ENCODE results near the gene THBS2.

The THBS2 gene

DNA sequence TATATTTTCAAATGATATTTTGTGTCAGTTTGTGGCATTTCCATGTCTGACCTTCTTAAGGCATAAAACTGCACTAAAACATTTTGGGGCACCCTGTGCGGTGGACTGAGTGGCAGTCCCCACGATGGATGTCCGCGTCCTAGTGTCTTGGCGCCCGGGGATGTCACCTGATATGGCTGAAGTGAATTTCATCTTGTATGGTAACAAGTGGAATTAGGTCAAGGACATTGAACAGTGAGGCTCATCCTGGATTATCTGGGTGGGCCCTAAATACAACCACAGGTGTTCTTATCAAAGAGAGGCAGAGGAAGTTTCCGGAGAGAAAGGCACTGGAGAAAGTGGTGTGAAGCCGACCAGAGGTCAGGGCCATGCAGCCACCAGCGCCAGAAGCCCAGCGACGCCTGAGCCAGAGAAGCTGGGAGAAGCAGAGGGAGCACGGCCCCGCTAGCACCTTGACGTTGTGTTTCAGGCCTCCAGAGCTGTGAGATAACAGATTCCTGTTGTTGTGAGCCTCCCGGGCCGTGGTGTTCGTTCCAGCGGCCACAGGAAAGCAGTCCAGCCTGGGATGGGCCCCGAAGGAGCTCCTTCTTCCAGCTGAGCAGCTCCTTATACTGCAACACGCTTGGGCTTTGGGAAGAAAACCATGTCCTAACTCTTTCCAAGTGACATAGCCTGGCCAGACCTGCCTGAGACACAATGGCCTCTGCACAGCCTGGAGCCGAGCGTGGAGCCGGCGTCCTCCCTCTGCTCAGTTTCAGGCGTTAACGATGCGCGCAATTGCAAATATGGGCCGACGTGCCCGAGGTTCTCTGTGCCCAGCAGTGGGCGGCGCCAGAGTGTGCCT, 22.5 kb downstream of the THBS2 start:
- no peak for DNase-seq (ENCODE audit: low spot score)

DNA sequence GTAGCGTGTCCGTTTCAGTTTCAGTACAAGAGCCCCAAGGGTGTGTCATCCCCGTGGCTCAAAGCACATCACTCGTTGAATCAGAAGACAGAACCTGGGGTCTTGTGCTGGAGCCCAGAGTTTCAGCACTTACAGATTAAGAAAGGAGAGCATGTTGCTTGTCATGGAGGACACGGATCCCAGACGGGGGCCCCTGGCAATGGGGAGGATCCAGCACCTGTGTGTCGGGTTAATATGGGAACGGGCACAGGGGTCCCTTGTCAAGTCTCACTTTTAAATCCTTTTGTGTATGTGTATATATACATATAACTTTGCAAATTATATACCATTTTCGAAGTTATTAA, 23.4 kb downstream of the THBS2 start:
- no peak for DNase-seq (ENCODE audit: low spot score)

DNA sequence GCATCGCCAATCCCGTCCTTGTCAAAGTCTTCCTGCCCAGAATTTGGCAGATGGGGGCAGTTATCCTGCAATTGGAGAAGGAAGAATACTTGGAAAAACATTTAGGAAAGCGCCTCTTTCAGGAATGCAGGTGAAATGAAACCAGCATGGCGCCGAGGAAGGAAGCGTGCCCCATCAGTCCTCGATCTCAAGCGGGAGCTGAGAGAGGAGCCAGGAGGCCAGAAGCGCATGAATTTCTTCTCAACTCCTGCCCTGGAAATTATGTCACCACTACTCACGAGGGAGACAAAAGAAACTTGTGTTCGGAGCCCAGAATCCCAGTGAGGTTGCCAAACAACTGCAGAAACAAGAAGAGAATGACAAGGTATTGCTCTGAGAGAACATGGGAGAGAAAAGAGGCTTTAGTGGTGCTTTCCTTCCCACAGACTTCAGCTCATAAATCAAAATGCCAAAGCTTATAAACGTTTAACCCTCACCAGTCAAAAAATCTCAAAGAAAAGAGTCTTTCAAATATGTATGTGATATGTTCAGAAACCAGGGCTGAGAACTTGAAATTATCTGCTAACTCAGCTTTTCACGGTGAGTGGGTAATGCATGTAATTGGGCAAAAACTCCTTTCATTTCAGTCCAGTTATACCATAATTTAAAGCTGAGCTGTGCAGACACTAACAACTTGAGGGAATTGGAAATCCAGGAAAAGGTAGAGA, 23.9 kb downstream of the THBS2 start:
- DNase-seq (ENCODE audit: low spot score), result no peak

DNA sequence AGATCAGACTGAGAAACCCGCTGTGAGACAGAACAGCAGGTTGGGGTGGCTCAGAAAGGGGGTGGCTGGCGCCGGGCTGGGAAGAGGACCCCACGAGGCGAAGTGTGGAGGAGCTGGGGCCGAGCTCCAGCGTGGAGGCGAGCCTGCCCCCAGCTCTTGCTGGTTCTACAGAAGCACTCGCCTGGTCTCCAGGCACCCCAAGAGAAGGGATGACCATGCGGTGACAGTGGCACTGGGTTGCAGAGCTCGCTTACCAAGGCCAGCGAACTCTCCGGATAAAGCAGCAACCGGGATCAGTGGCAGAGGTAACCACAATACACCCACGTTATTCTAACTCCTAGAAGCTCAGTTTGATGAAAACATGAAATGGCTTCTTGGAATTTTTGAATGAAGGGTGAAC, 26.5 kb downstream of the THBS2 start:
- DNase-seq (ENCODE audit: low spot score), result no peak

DNA sequence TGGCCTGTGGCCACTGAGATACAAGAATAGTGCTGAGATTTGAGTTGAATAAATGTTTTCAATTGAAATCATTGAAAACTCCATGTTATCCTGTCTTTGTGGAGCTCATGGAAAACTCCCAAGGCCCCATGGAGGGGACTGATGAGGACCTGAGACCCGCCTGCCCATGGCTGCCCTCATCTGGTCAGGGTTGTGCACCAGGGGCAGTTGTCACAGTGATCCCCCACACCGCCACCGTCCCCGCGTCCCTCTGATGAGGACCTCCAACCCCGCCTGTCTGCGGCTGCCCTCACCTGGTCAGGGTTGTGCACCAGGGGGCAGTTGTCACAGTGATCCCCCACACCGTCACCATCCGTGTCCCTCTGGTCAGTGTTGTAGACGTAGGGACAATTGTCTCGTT, 27.8 kb downstream of the THBS2 start:
- DNase-seq (ENCODE audit: low spot score), result no peak

DNA sequence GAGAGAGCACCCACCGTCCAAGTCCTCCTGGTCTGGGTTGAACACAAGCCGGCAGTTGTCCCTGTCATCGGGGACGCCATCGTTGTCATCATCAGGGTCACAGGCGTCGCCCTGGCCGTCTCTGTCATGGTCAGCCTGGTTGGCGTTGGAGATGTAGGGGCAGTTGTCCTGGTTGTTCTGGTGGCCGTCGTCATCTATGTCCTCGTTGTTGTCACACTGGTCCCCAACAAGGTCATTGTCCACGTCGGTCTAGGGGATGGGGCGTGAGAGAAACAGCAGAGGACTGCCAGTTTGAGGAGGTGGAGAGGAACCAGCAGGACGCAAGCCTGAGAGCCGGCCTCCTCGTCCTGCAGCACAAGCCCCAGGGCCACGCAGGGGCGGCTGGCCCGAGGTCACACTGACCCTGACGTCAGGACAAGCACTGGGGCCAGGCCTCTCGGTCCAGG, 28.5 kb downstream of the THBS2 start:
- DNase-seq (ENCODE audit: low spot score), result no peak

DNA sequence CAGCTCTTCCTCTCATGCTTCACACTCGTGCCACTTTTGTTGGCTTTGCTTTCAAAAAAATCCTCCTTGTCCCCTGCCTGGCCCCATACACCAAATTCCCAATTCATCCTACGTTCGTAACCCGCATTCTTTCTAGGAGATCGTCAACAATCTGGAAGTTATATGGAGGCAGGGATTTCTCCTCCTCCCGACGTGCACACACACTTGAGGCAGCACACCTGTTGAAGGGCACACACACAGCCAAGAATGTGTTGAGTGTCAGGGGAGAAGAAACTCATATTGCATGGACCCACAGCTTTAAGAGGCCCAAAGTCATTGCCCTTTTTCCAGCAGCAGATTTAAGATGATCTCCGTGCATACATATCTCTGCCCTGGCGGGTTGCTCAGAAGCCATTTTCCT, 28.9 kb downstream of the THBS2 start:
- no peak for DNase-seq (ENCODE audit: low spot score)

DNA sequence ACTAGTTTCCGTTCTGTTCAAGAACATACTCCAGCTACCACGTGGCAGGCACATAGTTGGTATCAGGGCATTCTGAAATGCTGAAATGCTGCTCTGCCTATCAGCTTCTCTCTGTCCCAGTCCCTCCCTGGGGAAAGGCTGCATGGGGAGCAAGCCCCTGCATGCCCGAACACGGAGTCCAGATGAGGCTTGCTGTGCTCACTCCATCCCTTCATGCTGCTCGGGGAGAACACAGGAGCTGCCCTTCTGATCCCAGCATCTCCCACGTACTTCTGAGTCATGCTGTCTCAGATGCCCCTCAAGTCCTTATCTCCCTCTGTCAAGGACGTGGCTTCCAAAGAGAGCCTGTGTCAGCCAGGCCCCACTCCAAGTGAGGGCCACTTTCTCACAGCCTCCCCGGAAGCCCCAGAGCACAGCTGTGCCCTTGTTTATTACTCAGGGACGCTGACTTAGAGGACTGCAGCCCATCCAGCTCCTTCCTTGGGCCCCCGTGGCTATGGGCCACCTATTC, 29.4 kb downstream of the THBS2 start:
- no peak for DNase-seq (ENCODE audit: low spot score)

DNA sequence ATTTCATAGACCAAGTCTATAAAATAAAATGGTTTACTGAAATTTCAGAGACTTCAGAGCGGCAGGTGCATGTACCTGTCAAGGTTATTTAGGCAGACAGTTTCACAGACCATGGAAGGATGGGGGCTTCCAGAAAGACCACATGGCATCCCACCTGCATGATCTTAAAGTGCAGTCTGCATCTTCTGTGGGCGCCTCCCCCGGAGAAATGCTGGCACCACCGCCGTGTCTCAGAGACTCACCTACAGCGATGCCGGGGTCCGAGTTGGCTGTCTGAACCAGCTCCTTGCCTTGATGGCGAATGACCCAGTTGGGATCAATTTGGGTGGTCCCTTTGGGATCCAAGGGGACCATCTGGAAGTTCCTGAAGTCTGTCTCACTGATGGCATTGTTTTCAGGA, 30.6 kb downstream of the THBS2 start:
- no peak for DNase-seq (ENCODE audit: low spot score)

DNA sequence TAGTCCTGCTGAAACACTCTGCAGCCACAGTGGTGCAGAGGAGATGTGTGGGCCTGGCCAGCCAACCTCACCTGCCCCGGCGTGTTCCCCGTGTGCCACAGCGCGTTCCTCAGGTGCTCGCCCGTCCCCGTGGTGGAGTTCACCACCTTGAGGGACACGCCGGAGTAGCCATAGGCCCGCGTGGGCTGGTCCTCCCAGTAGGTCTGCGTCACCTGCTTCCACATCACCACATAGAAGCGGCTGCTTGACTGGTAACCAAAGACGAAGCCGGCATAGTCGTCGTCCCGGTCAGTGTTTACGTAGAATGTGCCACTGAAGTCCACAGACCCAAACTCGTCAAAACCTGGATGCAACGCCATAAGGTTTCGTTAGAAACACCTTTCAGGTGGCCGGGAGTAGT, 31.5 kb downstream of the THBS2 start:
- no peak for DNase-seq (ENCODE audit: low spot score)

DNA sequence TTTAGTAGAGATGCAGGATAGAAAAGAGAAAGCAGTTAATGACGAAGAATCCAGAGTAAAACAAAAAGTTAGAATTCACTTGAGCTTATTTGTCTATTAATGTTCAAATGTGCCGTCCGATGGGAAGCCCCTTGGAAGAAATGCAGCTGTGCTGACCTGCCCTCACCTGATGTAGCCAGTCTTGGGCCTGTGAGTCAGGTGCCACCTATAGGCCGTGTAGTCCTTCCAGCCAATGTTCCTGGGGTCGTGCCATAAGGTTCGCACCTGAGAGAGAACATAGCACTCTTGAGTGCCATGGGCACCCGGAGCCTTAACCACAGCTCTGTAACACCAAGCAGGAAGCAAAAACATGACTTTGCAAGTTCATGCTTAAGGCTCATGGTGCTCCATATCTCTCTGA, 32.4 kb downstream of the THBS2 start:
- no peak for DNase-seq (ENCODE audit: low spot score)

DNA sequence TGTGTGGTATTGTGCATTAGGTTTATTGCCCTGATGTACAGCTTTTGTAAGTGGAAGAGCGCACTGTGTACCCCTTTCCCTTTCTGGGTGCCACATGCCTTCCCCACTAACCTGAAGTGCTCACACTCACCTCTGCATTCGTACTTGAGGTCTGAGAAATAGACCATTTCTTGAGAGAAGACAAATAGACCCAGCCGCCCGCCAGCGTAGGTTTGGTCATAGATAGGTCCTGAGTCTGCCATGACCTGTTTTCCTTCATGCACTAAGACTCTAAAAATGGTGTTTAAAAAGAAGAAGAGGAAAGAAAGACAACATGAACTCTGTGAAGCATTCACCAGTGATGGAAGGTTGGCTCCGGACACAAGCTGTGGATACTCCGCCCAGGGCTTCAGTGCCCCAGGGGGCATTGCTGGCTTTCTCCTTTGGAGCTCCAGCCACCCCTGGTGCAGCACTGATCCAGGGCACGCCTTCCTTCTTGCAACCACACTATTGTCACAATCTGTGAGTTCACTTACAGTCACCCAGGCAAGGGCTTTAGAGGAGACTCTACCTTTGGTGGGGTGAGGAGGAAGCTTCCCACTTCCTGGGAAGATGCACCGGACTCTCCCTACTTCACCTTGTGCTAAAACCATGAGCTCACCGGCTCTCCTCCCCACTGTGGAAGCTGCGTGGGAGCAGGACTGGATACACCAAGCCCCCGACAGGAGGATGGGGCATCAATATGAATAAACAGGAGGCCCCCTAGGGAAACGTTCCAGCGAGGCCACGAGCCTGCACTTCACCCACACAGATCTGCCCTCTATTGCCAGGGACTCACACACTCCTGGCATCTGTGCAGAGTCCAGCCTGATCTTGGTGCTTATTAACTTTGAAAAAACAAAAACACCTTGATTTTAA, 33.3 kb downstream of the THBS2 start:
- DNase-seq (ENCODE audit: low spot score), result no peak

DNA sequence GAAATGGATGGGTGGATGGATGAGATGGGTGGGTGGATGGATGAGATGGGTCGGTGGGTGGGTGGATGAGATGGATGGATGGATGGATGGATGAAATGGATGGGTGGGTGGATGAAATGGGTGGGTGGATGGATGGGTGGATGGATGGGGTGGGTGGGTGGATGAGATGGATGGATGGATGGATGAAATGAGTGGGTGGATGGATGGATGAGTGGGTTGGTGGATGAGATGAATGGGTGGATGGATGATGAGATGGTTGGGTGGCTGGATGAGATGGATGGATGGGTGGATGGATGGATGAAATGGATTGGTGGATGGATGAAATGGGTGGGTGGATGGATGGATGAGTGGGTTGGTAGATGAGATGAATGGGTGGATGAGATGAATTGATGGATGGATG, 35.7 kb downstream of the THBS2 start:
- no peak for DNase-seq (ENCODE audit: low spot score)

DNA sequence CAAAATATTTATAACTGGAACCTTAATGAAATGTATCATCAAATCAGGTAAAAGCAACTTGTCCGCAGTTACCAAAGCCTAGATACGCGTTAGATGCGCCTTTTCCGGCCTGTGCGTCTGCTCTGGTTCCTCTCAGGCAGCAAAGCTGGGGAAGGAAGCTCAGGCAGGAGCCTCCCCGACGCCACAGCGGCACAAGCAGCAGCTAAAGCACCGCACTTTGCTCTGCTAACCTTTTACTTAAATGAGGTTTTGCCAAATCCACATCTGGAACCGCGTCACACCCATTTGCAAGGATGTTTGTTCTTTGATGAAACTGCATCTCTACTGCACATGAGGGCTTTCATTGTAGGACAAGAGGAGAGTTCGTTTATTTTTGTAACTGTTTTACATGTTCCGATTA, 36.8 kb downstream of the THBS2 start:
- DNase-seq (ENCODE audit: low spot score), result no peak

DNA sequence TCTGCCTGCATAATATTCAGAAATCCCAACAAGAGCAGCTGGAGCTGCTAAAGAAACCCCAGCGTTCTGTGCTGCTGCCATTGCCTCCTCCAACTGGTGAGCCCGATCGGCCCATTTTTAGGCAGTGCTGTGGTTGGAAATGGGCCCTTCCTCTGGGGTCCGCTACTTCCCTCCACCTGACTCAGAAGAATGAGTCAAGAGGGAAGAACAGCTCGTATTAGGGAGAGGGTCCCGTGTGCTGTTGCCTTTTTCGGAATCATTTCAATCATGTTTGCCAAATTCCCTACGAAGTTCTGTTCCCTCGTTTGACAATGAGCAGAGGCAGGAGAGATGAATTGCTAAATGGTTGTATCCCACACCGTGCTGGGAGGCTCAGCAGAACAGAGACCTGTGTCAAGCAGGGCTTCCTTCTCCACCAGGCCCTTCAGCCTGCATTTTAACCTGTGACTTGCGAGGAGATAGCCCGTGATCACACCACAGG, 38.4 kb downstream of the THBS2 start:
- DNase-seq (ENCODE audit: low spot score), result peak; percentile 17

DNA sequence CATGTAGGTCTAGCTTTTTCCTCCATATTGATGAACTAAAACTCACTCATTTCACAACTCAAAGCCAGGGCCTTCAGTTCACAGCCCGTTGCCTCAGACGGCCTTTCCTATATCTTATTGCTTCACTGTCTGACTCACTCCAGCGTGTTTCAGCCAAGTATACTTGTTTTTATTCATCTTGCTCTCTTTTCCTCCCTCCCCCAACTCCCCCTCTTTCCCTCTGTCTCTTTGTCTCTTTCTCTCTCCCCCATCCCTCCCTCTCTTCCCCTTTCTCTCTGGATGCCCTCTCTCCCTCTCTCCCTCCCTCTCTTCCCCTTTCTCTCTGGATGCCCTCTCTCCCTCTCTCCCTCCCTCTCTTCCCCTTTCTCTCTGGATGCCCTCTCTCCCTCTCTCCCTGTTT, 38.9 kb downstream of the THBS2 start:
- peak; percentile 39 for DNase-seq (ENCODE audit: low spot score)

DNA sequence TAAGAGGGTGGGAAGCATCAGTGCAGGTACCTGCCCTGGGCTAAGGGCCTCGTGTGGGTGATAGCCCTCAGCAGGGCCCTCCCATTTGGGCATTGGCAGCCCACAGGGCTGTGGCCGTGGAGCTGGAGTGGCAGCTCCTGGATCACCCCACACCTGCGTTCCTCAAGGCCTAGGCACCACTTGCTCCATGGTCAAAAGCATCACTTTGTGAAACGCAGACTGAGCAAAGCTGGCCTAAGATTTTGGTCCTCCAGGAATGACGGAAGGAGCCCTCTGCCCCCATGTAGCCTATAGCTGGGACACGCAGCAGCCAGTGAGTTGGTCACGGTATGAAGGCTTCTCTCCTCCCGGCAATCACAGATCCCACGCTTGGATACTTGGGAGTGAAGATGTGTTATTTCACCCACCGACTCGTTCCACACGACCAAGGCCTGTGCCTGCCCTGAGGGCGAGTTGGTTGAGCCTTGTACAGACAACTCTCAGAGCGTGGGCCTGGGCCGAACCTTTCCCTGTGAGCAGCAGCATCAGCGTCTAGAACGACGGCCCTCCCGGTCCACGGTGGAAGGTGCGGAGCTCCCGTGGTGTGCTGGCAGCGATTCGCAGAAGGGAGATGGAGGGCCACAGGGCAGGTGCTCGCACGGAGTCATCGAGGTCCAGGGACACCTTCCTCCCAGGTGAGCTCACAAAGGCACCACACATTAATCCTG, 39.7 kb downstream of the THBS2 start:
- DNase-seq (ENCODE audit: low spot score), result no peak

DNA sequence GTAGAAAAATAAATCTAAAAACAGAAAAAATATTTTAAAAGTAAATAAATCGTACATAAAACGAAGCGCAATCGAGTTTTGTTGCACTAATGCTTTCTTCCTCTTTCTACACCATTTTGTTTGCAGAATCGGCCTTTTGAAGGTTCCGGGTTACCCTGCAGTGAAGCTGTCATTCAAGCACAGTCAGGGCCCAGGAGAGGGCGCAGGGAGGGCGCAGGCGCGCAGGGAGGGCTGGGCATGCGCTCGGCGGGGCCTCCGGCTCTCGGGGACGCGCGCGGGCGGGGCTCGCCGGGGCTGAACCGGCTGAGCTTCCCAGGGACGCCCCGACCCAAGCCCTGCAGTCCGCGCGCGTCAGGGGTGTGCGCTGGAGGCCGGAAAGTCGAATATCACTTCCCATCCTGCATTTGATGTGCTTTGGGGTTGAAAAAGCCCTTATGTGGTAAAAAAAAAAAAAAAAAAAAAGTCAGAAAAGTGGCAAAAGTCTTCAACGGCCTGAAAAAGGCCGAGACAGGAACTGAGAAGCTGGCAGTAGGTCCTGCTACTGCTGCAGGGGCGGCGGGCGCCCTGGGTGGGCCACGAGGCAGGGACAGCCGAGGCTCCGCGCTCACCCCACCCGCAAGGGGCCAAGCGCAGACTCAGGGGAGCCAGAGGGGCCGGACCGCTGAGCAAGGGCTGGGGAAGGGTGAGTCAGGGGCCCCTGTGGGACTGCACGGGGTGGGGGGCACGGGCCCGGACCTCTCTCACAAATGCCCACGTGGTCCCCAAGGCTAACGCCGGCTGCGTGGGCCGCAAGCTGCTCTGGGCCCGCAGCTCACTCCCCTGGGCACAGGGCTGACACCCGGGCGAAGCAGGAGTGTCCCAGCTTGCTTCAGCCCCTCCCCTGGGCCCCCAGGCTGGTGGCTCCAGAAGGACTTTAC, 40.5 kb downstream of the THBS2 start:
- peak; percentile 95 for DNase-seq (ENCODE audit: low spot score)

DNA sequence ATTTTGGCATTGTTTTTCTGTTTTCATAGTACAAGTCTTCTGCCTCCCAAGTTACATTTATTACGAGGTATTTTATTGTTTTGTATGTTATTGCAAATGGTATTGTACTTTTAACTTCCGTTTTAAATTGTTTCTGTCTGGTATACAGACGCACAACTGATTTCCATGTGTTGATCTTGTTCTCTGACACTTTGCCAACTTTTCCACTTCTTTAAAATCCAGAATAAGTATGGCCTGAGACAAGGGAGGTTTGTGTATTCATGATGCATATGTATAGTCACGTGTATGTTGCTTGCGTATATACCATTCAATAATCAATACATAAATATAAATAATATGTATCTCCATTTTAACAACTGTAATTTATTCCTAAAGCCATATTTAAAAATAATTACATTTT, 41.2 kb downstream of the THBS2 start:
- DNase-seq (ENCODE audit: low spot score), result no peak

DNA sequence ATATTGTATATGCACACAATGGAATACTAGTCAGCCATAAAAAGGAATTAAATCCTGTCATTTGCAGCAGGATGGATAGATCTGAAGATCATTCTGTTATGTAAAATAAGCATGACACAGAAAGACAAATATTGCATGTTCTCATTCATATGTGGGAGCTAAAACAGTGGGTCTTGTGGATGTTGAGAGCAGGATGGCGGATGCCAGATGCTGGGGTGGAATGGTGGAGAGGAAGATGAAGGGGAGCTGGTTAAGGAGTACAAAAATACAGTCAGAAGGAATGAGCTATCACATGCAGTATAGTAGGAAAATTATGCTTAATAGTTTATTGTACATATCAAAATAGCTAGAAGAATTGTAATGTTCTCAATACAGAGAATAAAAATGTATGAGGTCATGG, 41.8 kb downstream of the THBS2 start:
- DNase-seq (ENCODE audit: low spot score), result no peak

DNA sequence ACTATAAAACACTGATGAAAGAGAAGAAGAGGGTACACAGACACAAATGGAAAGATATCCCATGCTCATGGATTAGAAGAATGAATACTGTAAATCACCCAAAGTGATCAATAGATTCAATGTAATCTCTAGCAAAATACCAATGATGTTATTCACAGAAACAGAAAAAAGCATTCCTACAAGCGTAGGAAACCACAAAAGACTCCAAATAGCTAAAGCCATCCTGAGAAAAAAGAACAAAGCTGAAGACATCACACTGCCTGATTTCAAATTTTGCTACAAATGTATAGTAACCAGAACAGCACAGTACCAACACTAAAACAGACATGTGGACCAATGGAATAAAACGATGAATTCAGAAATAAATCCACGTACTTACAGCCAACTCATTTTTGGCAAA, 43.0 kb downstream of the THBS2 start:
- DNase-seq (ENCODE audit: low spot score), result no peak
